IMR-90 (cell line): ENCODE data around the gene FOXK1. TPM values are rescaled to one million over a fixed set of nuclear protein-coding genes. Genes with fewer than 3 reads are reported as not detected.

ENCODE experiments used
- ATAC-seq: fragments of 200-7000 bp; cut with Tn5 transposase; 2 replicates; pipeline ENCODE4 v1.9.1; 2020; ENCODE audit warnings: low read depth, mild to moderate bottlenecking, moderate library complexity
- BruUV-seq: library from RNA; stranded (reverse); fragments of 400-500 nt; replicated peaks from 2 replicates; lab custom pipeline; 2021; lab: Mats Ljungman, UMichigan
- CTCF ChIA-PET: fragments of 300-600 bp; formaldehyde crosslinking; extraction: SDS; loops from one replicate; lab custom pipeline; 2021; ENCODE audit warnings: antibody characterized with exemption; lab: Yijun Ruan, JAX
- POLR2A ChIA-PET: fragments of 300-600 bp; sonication (Branson Sonifier 250); formaldehyde crosslinking; loops from one replicate; lab custom pipeline; 2022; ENCODE audit warnings: antibody characterized with exemption; ENCODE audit not compliant: unreplicated experiment; lab: Charles Lee
- DNase-seq: peaks from one replicate; pipeline ENCODE4 v3.0.0; 2013
- H2AFZ ChIP-seq: replicated peaks from 2 replicates; pipeline ENCODE3; 2013; ENCODE audit warnings: low read length, mild to moderate bottlenecking; ENCODE audit not compliant: poor library complexity
- H2AK5ac ChIP-seq: 2 replicates; pipeline ENCODE4 v1.6.1; 2013; ENCODE audit warnings: low read depth, low read length, inconsistent platforms
- H2AK9ac ChIP-seq: replicated peaks from 2 replicates; pipeline ENCODE3; 2013; ENCODE audit warnings: mild to moderate bottlenecking, low read depth, low read length, moderate library complexity; ENCODE audit not compliant: poor library complexity
- H2BK120ac ChIP-seq: 2 replicates; pipeline ENCODE4 v1.6.1; 2013; ENCODE audit warnings: low read depth, low read length, inconsistent platforms
- H2BK15ac ChIP-seq: 3 replicates; pipeline ENCODE4 v1.6.1; 2013; ENCODE audit warnings: low read depth, low read length, inconsistent platforms
- H2BK20ac ChIP-seq: 2 replicates; pipeline ENCODE4 v1.6.1; 2013; ENCODE audit warnings: low read depth, mild to moderate bottlenecking, inconsistent platforms, low read length, moderate library complexity
- H2BK5ac ChIP-seq: 2 replicates; pipeline ENCODE4 v1.6.1; 2013; ENCODE audit warnings: mild to moderate bottlenecking, low read depth, low read length, inconsistent platforms; ENCODE audit not compliant: poor library complexity, severe bottlenecking
- H3K14ac ChIP-seq: replicated peaks from 2 replicates; pipeline ENCODE4 v1.6.1; 2013; ENCODE audit warnings: low read depth, low read length, inconsistent platforms
- H3K18ac ChIP-seq: 2 replicates; pipeline ENCODE4 v1.6.1; 2013; ENCODE audit warnings: low read depth, low read length, control low read depth
- H3K23ac ChIP-seq: 2 replicates; pipeline ENCODE4 v1.6.1; 2013; ENCODE audit warnings: low read depth, low read length, inconsistent platforms
- H3K27ac ChIP-seq: 2 replicates; pipeline ENCODE4 v1.5.1; 2013; ENCODE audit warnings: mild to moderate bottlenecking, control low read depth, low read length; ENCODE audit not compliant: insufficient read depth
- H3K27me3 ChIP-seq: 2 replicates; pipeline ENCODE4 v1.6.1; 2013; ENCODE audit warnings: low read length; ENCODE audit not compliant: control insufficient read depth, insufficient read depth
- H3K36me3 ChIP-seq: 2 replicates; pipeline ENCODE4 v1.6.1; 2013; ENCODE audit warnings: low read length, mixed read lengths; ENCODE audit not compliant: control insufficient read depth, insufficient read depth
- H3K4ac ChIP-seq: 2 replicates; pipeline ENCODE4 v1.6.1; 2013; ENCODE audit warnings: low read depth, low read length, inconsistent platforms
- H3K4me1 ChIP-seq: 2 replicates; pipeline ENCODE4 v1.6.1; 2013; ENCODE audit warnings: low read length, mixed read lengths; ENCODE audit not compliant: control insufficient read depth, insufficient read depth
- H3K4me2 ChIP-seq: 2 replicates; pipeline ENCODE4 v1.6.1; 2013; ENCODE audit warnings: low read depth, mild to moderate bottlenecking, control low read depth, low read length, moderate library complexity
- H3K4me3 ChIP-seq: 2 replicates; pipeline ENCODE4 v1.5.1; 2013; ENCODE audit warnings: low read depth, mild to moderate bottlenecking, control low read depth, low read length, moderate library complexity; ENCODE audit not compliant: insufficient read depth
- H3K56ac ChIP-seq: 2 replicates; pipeline ENCODE4 v1.6.1; 2013; ENCODE audit warnings: low read length, inconsistent platforms; ENCODE audit not compliant: insufficient read depth; ENCODE audit errors: extremely low read depth
- H3K79me1 ChIP-seq, 2 experiments: 2 replicates each; pipeline ENCODE4 v1.6.1; 2013; ENCODE audit warnings: low read length in 2 of 2, inconsistent platforms in 1 of 2, low read depth in 1 of 2
- H3K9ac ChIP-seq: 2 replicates; pipeline ENCODE4 v1.6.1; 2013; ENCODE audit warnings: low read depth, low read length, control low read depth
- H3K9me1 ChIP-seq: 2 replicates; pipeline ENCODE4 v1.6.1; 2013; ENCODE audit warnings: low read length, inconsistent platforms; ENCODE audit not compliant: insufficient read depth
- H3K9me3 ChIP-seq: 2 replicates; pipeline ENCODE4 v1.6.1; 2013; ENCODE audit warnings: low read length; ENCODE audit not compliant: control insufficient read depth, insufficient read depth
- H4K20me1 ChIP-seq: 2 replicates; pipeline ENCODE4 v1.6.1; 2013; ENCODE audit warnings: low read length, inconsistent platforms; ENCODE audit not compliant: insufficient read depth
- H4K5ac ChIP-seq: 2 replicates; pipeline ENCODE4 v1.6.1; 2013; ENCODE audit warnings: mild to moderate bottlenecking, low read depth, low read length, control low read depth
- H4K8ac ChIP-seq, 2 experiments: 2 replicates each; pipeline ENCODE4 v1.6.1; 2013; ENCODE audit warnings: low read depth in 2 of 2, low read length in 2 of 2, control low read depth in 1 of 2, inconsistent platforms in 1 of 2
- H4K91ac ChIP-seq: 2 replicates; pipeline ENCODE4 v1.6.1; 2013; ENCODE audit warnings: low read depth, low read length, inconsistent platforms; ENCODE audit not compliant: insufficient read depth
- FOS ChIP-seq: fragments of 150-350 bp; IDR thresholded peaks from 2 replicates; pipeline ENCODE4 v1.6.1; 2016; ENCODE audit warnings: low read depth, low read length
- MXI1 ChIP-seq: IDR thresholded peaks from 2 replicates; pipeline ENCODE4 v1.6.1; 2012; ENCODE audit warnings: low read depth, mild to moderate bottlenecking, low read length, moderate library complexity, borderline replicate concordance
- RCOR1 ChIP-seq: IDR thresholded peaks from 2 replicates; pipeline ENCODE4 v1.6.1; 2012; ENCODE audit warnings: mild to moderate bottlenecking, low read length, improper control_type of control experiment; ENCODE audit not compliant: insufficient replicate concordance
- RFX5 ChIP-seq: IDR thresholded peaks from 2 replicates; pipeline ENCODE4 v1.8.0; 2012; ENCODE audit warnings: low read depth, mild to moderate bottlenecking, low read length, moderate library complexity
- WGBS, 2 experiments: methylation state at CpG; one replicate each; pipeline versions ENCODE4 v1.1.5 to v1.1.7; 2013; ENCODE audit warnings: missing lambda C conversion rate in 2 of 2; ENCODE audit not compliant: insufficient read length in 1 of 2; ENCODE audit errors: extremely low coverage in 2 of 2; 5-methylcytosine and 5-hydroxymethylcytosine counted together
- dilution Hi-C: fragments of 300-500 bp; cut with HindIII; formaldehyde crosslinking; loops from one replicate; pipeline ENCODE4 v1.14.3; 2018; ENCODE audit warnings: low sequenced_read_pairs; ENCODE audit not compliant: unreplicated experiment
- in situ Hi-C: fragments of 300-500 bp; cut with MboI; formaldehyde crosslinking; loops from 3 replicates; pipeline ENCODE4 v1.14.3; 2019; ENCODE audit warnings: low sequenced_read_pairs, inconsistent platforms, mixed read lengths
- intact Hi-C: fragments of 100-400 bp; cut with micrococcal nuclease; formaldehyde crosslinking; loops from 2 replicates; pipeline ENCODE4 v1.10.0; 2022
- polyA plus RNA-seq, 3 experiments: library from polyadenylated mRNA; depleted of rRNA; stranded (reverse); fragments of >200 nt; gene quantifications; 2 replicates each; pipeline ENCODE4 v1.2.3, GENCODE V29; 2012; ENCODE audit warnings: low replicate concordance in 1 of 3
- total RNA-seq: library from RNA; depleted of rRNA; stranded (reverse); fragments of >200 nt; gene quantifications from 2 replicates; pipeline ENCODE4 v1.2.3, GENCODE V29; 2012
- TF ChIP-seq, protein P1 (sequence below): fragments of 150-350 bp; IDR thresholded peaks from 2 replicates; pipeline ENCODE4 v1.6.1; 2016; ENCODE audit warnings: low read depth, mild to moderate bottlenecking, low read length, moderate library complexity, borderline replicate concordance

FOXK1 gene
- total and polyA plus RNA-seq, 2 of the 4 experiments (the other 2 are of a cell fraction), result 4.3 to 8.8 TPM

DNA sequence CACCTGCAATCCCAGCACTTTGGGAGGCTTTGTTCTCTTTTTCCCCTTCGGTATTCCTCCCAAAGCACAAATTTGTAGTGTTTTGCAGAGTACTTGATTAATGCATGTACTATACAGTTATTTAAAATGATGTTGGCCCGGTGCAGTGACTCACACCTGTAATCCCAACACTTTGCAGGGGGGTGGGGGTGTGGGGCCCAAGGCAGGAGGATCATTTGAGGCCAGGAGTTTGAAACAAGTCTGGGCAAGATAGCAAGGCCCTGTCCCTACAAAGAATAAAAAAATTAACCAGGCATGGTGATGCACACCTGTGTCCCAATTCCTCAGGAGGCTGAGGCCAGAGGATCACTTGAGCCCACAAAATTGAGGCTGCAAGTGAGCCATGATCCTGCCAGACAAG lies 26.8 kb upstream of the FOXK1 start:
- H3K18ac ChIP-seq, result no peak overlapping the region; the same call in 1 of the 2 replicates
- no peak overlapping the region for H3K4ac ChIP-seq
- peaks cover 7% of the 10 kb centered on the region for H3K4me1 ChIP-seq
- POLR2A ChIA-PET, result no interaction called here
- no peak overlapping the region for H2BK15ac ChIP-seq
- no peak overlapping the region for H4K91ac ChIP-seq
- H3K23ac ChIP-seq, result no peak overlapping the region
- H3K56ac ChIP-seq, result no peak overlapping the region
- H3K4me2 ChIP-seq, result no peak overlapping the region
- CTCF ChIA-PET, result no interaction called here
- H3K14ac ChIP-seq, result no peak overlapping the region
- peaks cover 8% of the 10 kb centered on the region for H3K9me3 ChIP-seq
- no peak overlapping the region for H3K9ac ChIP-seq
- H3K79me1 ChIP-seq, result peaks cover 0 to 4% of the 10 kb centered on the region in 2 experiments; a peak in 2 of 4 replicates
- H3K9me1 ChIP-seq, result no peaks in the 10 kb centered on the region
- BruUV-seq, result no TSS peak
- H3K27ac ChIP-seq, result no peak overlapping the region
- TF ChIP-seq, protein P1, sequence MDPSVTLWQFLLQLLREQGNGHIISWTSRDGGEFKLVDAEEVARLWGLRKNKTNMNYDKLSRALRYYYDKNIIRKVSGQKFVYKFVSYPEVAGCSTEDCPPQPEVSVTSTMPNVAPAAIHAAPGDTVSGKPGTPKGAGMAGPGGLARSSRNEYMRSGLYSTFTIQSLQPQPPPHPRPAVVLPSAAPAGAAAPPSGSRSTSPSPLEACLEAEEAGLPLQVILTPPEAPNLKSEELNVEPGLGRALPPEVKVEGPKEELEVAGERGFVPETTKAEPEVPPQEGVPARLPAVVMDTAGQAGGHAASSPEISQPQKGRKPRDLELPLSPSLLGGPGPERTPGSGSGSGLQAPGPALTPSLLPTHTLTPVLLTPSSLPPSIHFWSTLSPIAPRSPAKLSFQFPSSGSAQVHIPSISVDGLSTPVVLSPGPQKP, result no peak
- TF ChIP-seq MXI1 (no peak), FOS (no peak), RFX5 (no peak), RCOR1 (no peak)
- ATAC-seq, result no peak
- no peak overlapping the region for H3K4me3 ChIP-seq
- WGBS, 2 experiments, result no CpG with 5 or more reads among the region's 2 CpGs
- no peaks in the 10 kb centered on the region for H3K36me3 ChIP-seq
- no peak overlapping the region for H2BK120ac ChIP-seq
- in situ Hi-C loops, result no loop called here
- H2AK5ac ChIP-seq, result no peak overlapping the region
- no peak overlapping the region for H2AFZ ChIP-seq
- H4K5ac ChIP-seq, result no peak overlapping the region
- intact Hi-C loops, result no loop called here
- H2BK5ac ChIP-seq, result no peak overlapping the region
- no peak for DNase-seq
- H4K8ac ChIP-seq, result no peak overlapping the region
- no peaks in the 10 kb centered on the region for H4K20me1 ChIP-seq
- dilution Hi-C loops, result no loop called here
- H3K27me3 ChIP-seq, result no peaks in the 10 kb centered on the region
- H2BK20ac ChIP-seq, result no peak overlapping the region
- H2AK9ac ChIP-seq, result no peak overlapping the region
